ENCODE measurements around the gene SLC35G2. TPM values are rescaled to one million over a fixed set of nuclear protein-coding genes. Genes with fewer than 3 reads are reported as not detected.
A peak's percentile ranks its signal among the peaks of the same experiment; 100 is the strongest.

Gene SLC35G2
- polyA plus RNA-seq, 1 donor (not counting 4 experiments of a cell fraction or from before 2014, with no cell fraction given), result 1.9 TPM

- DNase-seq (ENCODE audit: low read depth, low spot score) (no peak), FAIRE-seq (no peak)
- H3K4me2 ChIP-seq (ENCODE audit: control insufficient read depth, extremely low read depth, insufficient read depth, low read depth, low read length), result no peak overlapping the region
- no peaks in the 10 kb centered on the region for H3K9me3 ChIP-seq (ENCODE audit: control insufficient read depth, low read depth, low read length)
- H4K20me1 ChIP-seq (ENCODE audit: control insufficient read depth, extremely low read depth, insufficient read depth, low read length), result no peaks in the 10 kb centered on the region
- H3K36me3 ChIP-seq (ENCODE audit: control insufficient read depth in 2 of 2, extremely low read depth in 1 of 2, insufficient read depth in 2 of 2, low read length in 2 of 2), result no peaks in the 10 kb centered on the region
- TF ChIP-seq CTCF (optimal IDR thresholded peaks at IDR 0.05 in 1 of 3, IDR thresholded peaks at IDR 0.05 in 1 of 3, conservative IDR thresholded peaks at IDR 0.05 in 1 of 3; ENCODE audit: extremely low read depth in 1 of 3, insufficient read depth in 2 of 3, low read length in 3 of 3) (no peak), EZH2 (IDR thresholded peaks at IDR 0.05; ENCODE audit: low read length) (no peak)
- no peak overlapping the region for H3K27ac ChIP-seq (ENCODE audit: control insufficient read depth, insufficient read depth, low read length)
- no peaks in the 10 kb centered on the region for H3K27me3 ChIP-seq (ENCODE audit: control insufficient read depth, extremely low read depth, insufficient read depth, low read length)
- dilution Hi-C loops (cut with MboI; ENCODE audit: extremely low pct_ligation_motif_present, low sequenced_read_pairs), result no loop called here
- H3K79me2 ChIP-seq (ENCODE audit: control insufficient read depth, insufficient read depth, low read length), result no peaks in the 10 kb centered on the region
- peaks cover 11% of the 10 kb centered on the region for H3K4me1 ChIP-seq (ENCODE audit: control insufficient read depth, extremely low read depth, insufficient read depth, low read length)
- no peak overlapping the region for H3K9ac ChIP-seq (ENCODE audit: control insufficient read depth, extremely low read depth, insufficient read depth, low read length)
- H2AFZ ChIP-seq (ENCODE audit: control insufficient read depth, low read length), result no peak overlapping the region
- no peak overlapping the region for H3K4me3 ChIP-seq (ENCODE audit: control insufficient read depth in 2 of 3, extremely low read depth in 1 of 3, insufficient read depth in 2 of 3, low read depth in 1 of 3, low read length in 3 of 3)
- H3K9me1 ChIP-seq (ENCODE audit: control insufficient read depth, extremely low read depth, insufficient read depth, low read length), result no peaks in the 10 kb centered on the region
Observed at GRCh38 chr3:136783708-136784191, 35.2 kb upstream of the SLC35G2 start.

- FAIRE-seq (no peak), DNase-seq (ENCODE audit: low read depth, low spot score) (no peak)
- Histone ChIP-seq H3K9me3 (ENCODE audit: control insufficient read depth, low read depth, low read length) (no peaks in the 10 kb centered on the region), H3K27ac (ENCODE audit: control insufficient read depth, insufficient read depth, low read length) (no peak overlapping the region), H3K4me1 (ENCODE audit: control insufficient read depth, extremely low read depth, insufficient read depth, low read length) (peaks cover 11% of the 10 kb centered on the region), H2AFZ (ENCODE audit: control insufficient read depth, low read length) (peak overlapping the region; percentile 67), H3K36me3 (ENCODE audit: control insufficient read depth in 2 of 2, extremely low read depth in 1 of 2, insufficient read depth in 2 of 2, low read length in 2 of 2) (no peaks in the 10 kb centered on the region), H3K79me2 (ENCODE audit: control insufficient read depth, insufficient read depth, low read length) (no peaks in the 10 kb centered on the region), H3K4me3 (ENCODE audit: control insufficient read depth in 2 of 3, extremely low read depth in 1 of 3, insufficient read depth in 2 of 3, low read depth in 1 of 3, low read length in 3 of 3) (no peak overlapping the region), H4K20me1 (ENCODE audit: control insufficient read depth, extremely low read depth, insufficient read depth, low read length) (no peaks in the 10 kb centered on the region), H3K9ac (ENCODE audit: control insufficient read depth, extremely low read depth, insufficient read depth, low read length) (no peak overlapping the region), H3K9me1 (ENCODE audit: control insufficient read depth, extremely low read depth, insufficient read depth, low read length) (no peaks in the 10 kb centered on the region), H3K4me2 (ENCODE audit: control insufficient read depth, extremely low read depth, insufficient read depth, low read depth, low read length) (no peak overlapping the region), H3K27me3 (ENCODE audit: control insufficient read depth, extremely low read depth, insufficient read depth, low read length) (no peaks in the 10 kb centered on the region)
- TF ChIP-seq CTCF (optimal IDR thresholded peaks at IDR 0.05 in 1 of 3, IDR thresholded peaks at IDR 0.05 in 1 of 3, conservative IDR thresholded peaks at IDR 0.05 in 1 of 3; ENCODE audit: extremely low read depth in 1 of 3, insufficient read depth in 2 of 3, low read length in 3 of 3), result no peak
- no peak for TF ChIP-seq EZH2 (IDR thresholded peaks at IDR 0.05; ENCODE audit: low read length)
- dilution Hi-C loops (cut with MboI; ENCODE audit: extremely low pct_ligation_motif_present, low sequenced_read_pairs), result no loop called here
Observed at GRCh38 chr3:136787349-136787748, 31.6 kb upstream of the SLC35G2 start.
